ENCODE measurements around the gene INHBE.
"Not testable (repeated sequence)": the region's sequence is repeated elsewhere in the genome, so short reads cannot be mapped to it uniquely, and the experiment has no call there.

Gene INHBE

GRCh38 chr12:57431654-57432188 is 23.4 kb upstream of the INHBE start:
- TF ChIP-seq ZFX (IDR thresholded peaks at IDR 0.05; ENCODE audit: borderline replicate concordance): no peak
- no peak for TF ChIP-seq CTCF (IDR thresholded peaks at IDR 0.05)
- H3K27ac ChIP-seq: peak overlapping the region; percentile 93

GRCh38 chr12:57433370-57433769 is 21.7 kb upstream of the INHBE start:
- TF ChIP-seq ZFX (IDR thresholded peaks at IDR 0.05; ENCODE audit: borderline replicate concordance): no peak
- TF ChIP-seq CTCF (IDR thresholded peaks at IDR 0.05): no peak
- H3K27ac ChIP-seq: no peak overlapping the region

GRCh38 chr12:57434517-57435223 is 20.4 kb upstream of the INHBE start, which contains the start of gene INHBC:
Gene INHBC, plus strand, starts transcription at chr12:57434784. Its CDS starts 103 bp downstream, at chr12:57434887.
- no peak within 1 kb of the TSS for H3K27ac ChIP-seq
- no peak for TF ChIP-seq ZFX (IDR thresholded peaks at IDR 0.05; ENCODE audit: borderline replicate concordance)
- no peak for TF ChIP-seq CTCF (IDR thresholded peaks at IDR 0.05)

GRCh38 chr12:57435293-57435692 is 19.8 kb upstream of the INHBE start:
- no peak overlapping the region for H3K27ac ChIP-seq
- TF ChIP-seq ZFX (IDR thresholded peaks at IDR 0.05; ENCODE audit: borderline replicate concordance) (no peak), CTCF (IDR thresholded peaks at IDR 0.05) (no peak)

- TF ChIP-seq CTCF (IDR thresholded peaks at IDR 0.05): no peak
- TF ChIP-seq ZFX (IDR thresholded peaks at IDR 0.05; ENCODE audit: borderline replicate concordance): no peak
- no peak overlapping the region for H3K27ac ChIP-seq
These were observed 16.7 kb upstream of the INHBE start for GRCh38 chr12:57438400-57438799.

- H3K27ac ChIP-seq: no peak overlapping the region
- TF ChIP-seq CTCF (IDR thresholded peaks at IDR 0.05): no peak
These were observed 15.3 kb upstream of the INHBE start for GRCh38 chr12:57439762-57440266.

GRCh38 chr12:57441393-57441792 is 13.7 kb upstream of the INHBE start:
- not testable (repeated sequence) for H3K27ac ChIP-seq

Data from 22Rv1 (cell line).